HepG2 (cell line): ENCODE data around the gene CEP104.

Source experiments
- CEBPB ChIP-seq: IDR thresholded peaks from 2 replicates; pipeline ENCODE4 v1.6.1; 2011; ENCODE audit warnings: low read depth, low read length, improper control_type of control experiment, borderline replicate concordance
- POLR2A ChIP-seq, 2 experiments: IDR thresholded peaks; 2 replicates each; pipeline ENCODE4 v1.6.1; 2011; ENCODE audit warnings: low read depth in 2 of 2, low read length in 2 of 2, mild to moderate bottlenecking in 1 of 2, moderate library complexity in 1 of 2; ENCODE audit not compliant: insufficient read depth in 1 of 2
- ZNF280B ChIP-seq: sonication (generic); formaldehyde crosslinking; IDR thresholded peaks from 2 replicates; pipeline ENCODE4 v1.5.0; 2020; ENCODE audit warnings: missing genetic modification reagents, mild to moderate bottlenecking, borderline replicate concordance

- TF ChIP-seq ZNF280B (CRISPR knock-in tag) (no peak), POLR2A (IDR thresholded peaks at IDR 0.05; ENCODE audit: insufficient read depth in 1 of 2, low read depth in 2 of 2, low read length in 2 of 2) (no peak), CEBPB (no peak)
These were observed 47.2 kb upstream of the CEP104 start for GRCh38 chr1:3904006-3904842.
